Activated CD4-positive, alpha-beta T cell treated with anti-CD3 and anti-CD28 coated beads, Interleukin-2, Interleukin-6, amounts not matched to agents 100 ng/mL and 50 ng/mL, durations not matched to agents 16 hours and 8 hours (primary cell): ENCODE measurements around the gene KLHL22.
"Not testable (repeated sequence)": the region's sequence is repeated elsewhere in the genome, so short reads cannot be mapped to it uniquely, and the experiment has no call there.

Experiments
- DNase-seq: peaks from one replicate; pipeline ENCODE4 v3.0.0-alpha.2; 2020

The KLHL22 gene

GRCh38 chr22:20499769-20500168, 4.2 kb upstream of the KLHL22 start:
- DNase-seq = no peak

GRCh38 chr22:20498913-20499312, 3.3 kb upstream of the KLHL22 start:
- DNase-seq = no peak

- no peak for DNase-seq
Observed at GRCh38 chr22:20497426-20497825, 1.8 kb upstream of the KLHL22 start.

DNA sequence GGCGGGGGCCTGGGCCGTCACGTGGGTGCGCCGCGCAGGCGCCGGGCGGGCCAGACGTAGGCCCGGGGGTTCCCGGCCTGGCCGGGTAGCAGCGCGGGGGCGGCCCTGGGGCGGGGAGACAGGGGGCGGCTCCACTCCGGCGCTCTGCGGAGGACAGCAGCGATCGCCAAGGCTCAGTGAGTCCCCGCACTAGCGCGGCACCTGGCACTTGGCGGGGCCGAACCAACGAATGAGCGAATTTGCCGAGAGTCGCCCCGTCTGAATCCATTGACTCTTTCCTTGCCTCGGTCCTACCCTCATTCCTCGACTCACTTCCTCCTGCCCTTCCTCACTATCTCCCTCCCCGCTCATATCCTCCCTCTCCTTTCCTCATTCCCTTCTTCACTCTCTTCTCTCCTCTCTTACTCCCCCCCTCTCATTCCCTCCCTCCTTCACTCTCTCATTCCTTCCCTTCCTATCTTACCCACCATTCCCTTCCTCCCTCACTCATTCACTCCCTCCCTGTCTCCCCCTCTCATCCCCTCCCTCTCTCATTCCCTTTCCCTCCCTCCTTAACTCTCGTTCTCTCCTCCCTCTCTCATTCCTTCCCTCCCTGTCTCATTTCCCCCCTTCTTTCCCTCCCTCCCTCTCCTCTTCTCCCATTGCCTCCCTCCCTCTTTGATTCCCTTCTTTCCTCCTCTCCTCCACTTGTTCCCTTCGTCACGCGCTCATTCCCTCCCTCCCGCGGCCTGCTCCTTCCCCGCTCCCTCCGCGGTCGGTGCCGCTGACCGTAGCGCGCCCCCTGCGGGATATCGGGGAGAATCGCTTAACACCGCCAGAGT, 476 bp upstream of the KLHL22 start:
- peak; percentile 94 for DNase-seq

DNA sequence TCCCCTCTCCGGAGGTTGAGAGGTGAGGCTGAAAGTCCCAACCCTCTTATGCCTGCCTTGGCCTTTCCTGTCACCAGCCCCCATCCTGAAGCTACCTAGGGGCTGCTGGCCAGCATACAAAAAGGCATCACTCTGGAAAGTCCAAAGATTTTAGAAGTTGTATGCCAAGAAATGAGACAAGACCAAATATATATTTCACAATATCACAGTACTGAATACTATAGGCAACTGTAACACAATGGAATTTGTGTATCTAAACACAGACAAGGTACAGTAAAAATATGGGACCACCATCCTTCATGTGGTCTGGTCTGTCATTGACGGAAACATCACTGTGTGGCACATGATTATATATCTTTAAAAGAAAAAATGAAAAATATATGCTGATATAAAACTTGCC, 4.2 kb downstream of the KLHL22 start:
- DNase-seq = no peak

DNA sequence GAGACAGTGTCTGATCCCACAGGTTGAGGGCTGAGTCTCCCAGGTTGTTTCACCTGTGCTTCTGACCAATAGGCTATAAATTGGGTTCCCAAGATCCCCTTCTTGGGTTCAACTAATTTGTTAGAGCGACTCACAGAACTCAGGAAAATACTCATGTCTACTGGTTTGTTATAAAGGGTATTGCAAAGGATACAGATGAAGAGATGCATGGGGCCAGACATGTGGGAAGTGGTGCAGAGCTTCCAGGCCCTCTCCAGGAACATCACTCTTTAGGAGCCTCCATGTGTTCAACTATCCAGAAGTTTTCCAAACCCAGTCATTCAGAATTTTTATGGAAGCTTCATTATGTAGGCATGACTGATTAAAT, 4.7 kb downstream of the KLHL22 start:
- DNase-seq = no peak

DNA sequence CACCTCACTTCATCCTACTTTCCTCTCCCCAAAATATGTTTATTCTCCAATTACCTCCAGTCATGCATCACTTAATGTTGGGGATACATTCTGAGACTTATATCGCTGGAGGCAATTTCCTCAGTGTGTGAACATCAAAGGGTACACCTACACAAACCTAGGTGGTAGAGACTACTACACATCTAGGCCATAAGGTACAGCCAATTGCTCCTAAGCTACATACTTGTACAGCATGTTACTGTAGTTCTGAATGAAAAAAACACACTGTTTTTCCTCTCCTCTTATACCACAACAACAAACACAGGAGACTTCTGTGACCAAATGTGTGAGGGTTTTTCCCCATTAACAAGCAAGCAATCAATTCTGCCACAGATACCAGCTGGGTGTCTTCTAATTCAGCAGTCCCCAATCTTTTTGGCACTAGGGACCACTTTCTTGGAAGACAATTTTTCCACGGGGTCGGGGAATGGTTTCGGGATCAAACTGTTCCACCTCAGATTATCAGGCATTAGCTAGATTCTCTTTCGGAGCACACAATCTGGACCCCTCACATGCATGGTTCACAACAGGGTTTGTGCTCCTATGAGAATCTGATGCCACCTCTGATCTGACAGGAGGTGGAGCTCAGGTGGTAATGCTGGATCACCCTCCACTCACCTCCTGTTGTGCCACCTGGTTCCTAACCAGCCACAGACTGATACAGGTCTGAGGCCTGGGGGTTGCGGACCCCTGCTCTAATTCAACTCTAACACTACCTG, 5.2 kb downstream of the KLHL22 start:
- no peak for DNase-seq

DNA sequence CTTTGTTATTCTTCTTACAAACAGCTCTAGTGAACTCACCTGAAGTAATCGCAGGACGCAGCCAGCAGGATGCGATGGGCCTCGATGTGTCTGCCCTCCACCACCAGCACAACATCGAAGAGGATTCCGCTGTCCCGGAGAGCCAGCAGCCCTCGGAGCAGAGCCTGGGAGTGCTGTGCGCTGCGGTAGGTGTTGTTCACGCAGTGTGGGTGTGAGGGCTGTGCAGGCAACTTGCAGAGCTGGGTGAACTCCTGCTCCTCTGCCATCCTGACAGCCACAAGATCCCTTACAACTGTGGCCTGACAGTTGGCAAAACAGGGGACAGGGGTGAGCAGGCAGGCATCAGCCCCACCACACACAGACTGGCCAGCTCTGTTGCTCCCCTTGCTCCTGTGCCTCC, 6.6 kb downstream of the KLHL22 start:
- DNase-seq = no peak

DNA sequence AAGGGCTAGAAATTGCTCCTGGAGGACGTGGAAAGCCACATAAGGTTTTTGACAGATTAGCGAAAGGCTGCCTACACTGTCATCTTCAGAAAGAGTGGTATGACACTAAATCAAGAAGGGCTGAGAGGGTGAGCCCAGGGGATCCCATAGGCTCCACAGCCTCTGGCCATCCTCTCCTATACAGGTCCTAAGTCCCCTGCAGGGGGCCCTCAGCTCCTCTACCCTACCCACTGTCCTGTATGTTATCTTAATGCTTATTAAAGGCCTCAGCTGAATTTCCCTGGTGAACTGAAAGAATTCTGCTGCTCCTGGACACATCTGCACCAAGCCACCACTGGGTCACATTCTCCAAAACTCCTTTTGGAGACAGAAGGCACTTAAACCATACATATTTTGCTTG, 7.9 kb downstream of the KLHL22 start:
- no peak for DNase-seq

GRCh38 chr22:20486229-20486628, 9.4 kb downstream of the KLHL22 start:
- no peak for DNase-seq

DNA sequence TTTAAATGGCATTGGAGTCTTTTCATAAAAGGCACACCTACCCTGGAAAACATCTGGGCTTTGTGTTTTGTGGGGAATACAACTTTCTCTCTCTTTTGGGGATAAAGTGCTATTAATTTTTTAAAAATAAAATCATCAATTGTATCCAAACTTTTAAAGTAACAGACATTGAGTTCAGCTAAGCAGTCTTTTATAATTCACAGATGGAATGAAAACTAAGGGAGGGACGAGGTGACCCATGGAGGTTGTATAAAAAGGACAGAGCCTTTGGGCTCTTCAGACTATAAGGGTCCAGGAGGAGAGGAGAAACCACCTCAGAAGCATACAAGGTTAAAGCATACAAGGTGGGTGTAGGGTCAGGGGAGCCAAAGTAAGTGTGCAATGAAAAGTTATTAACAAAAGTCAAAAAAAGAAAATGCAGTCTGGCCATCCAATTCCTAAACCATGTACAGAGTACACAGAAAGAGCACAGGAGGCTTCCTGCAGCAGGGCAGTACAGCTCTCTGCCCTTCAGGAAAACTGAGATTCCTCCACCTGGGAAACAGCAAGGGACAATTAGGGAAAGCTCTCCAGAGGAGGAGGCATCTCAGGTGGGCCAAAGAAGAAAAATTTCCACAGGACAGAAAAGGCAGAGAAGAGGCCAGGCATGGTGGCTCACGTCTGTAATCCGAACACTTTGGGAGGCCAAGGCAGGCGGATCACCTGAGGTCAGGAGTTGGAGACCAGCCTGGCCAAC, 10.5 kb downstream of the KLHL22 start:
- DNase-seq = no peak

- no peak for DNase-seq
Observed at GRCh38 chr22:20483771-20484170, 11.8 kb downstream of the KLHL22 start.

- DNase-seq = not testable (repeated sequence)
Observed at GRCh38 chr22:20483143-20483506, 12.5 kb downstream of the KLHL22 start.

GRCh38 chr22:20479612-20480196, 15.9 kb downstream of the KLHL22 start:
- no peak for DNase-seq

DNA sequence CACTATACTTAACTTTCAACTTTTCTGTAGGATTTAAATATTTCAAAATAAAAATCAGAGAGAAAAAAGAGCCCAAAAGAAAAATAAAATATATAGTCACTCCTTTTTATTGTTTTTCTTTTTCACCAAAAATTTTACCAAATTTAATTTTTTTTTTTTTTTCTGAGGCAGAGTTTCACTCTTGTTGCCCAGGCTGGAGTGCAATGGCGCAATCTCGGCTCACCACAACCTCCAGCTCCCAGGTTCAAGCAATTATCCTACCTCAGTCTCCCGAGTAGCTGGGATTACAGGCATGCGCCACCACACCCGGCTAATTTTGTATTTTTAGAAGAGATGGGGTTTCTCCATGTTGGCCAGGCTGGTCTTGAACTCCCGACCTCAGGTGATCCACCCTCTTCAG, 17.5 kb downstream of the KLHL22 start:
- DNase-seq = not testable (repeated sequence)

- DNase-seq = not testable (repeated sequence)
Observed at GRCh38 chr22:20475569-20475968, 20.0 kb downstream of the KLHL22 start.

DNA sequence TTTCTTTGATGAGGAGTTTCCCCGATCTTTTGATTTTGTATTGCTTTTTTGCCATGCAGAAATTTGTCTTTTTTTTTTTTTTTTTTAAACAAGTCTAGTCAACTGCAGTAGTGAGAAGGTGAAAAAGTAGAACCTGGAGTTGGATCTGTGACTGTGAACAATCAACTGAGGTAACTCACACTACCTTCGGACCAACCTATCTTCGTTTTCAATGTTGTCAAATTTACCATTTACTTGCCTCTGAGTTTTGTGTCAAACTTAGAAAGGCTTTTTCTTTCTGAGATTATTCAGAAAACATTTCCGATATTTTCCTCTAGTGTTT, 20.5 kb downstream of the KLHL22 start:
- no peak for DNase-seq

DNA sequence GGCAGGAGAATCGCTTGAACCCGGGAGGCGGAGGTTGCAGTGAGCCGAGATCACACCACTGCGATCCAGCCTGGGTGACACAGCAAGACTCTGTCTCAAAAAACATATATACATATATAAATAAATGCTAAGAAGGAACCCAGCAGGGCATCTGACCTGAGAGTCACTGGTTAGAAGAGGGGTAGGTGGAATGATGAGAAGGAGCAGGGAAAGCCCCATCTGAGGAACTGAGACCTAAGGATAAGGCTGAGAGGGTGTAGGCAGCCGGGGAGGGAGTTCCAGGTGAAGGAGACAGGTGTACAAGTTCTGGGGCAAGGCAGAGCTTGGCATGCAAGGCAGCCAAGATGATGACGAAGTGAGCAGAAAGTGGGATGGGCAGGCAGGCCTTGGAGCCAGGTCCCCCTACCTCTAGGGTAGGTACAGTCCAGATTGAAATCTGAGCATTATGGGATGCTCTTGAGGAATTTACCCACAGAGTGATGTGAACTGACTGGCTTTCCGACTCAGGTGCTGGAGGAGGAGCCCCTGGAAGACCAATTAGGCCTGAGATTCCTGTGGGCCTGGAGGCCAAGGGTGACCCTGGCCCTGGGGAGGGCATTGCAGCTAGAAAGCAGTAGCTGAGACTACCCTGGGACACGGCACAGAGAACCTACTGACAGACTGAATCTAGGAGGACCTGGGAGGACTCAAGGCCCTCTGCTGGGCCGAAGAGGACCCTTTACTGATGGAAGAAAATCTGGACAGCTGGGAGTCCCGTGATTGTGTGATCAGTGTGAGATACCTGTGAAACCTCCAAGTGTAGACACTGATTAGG, 22.8 kb downstream of the KLHL22 start:
- no peak for DNase-seq

DNA sequence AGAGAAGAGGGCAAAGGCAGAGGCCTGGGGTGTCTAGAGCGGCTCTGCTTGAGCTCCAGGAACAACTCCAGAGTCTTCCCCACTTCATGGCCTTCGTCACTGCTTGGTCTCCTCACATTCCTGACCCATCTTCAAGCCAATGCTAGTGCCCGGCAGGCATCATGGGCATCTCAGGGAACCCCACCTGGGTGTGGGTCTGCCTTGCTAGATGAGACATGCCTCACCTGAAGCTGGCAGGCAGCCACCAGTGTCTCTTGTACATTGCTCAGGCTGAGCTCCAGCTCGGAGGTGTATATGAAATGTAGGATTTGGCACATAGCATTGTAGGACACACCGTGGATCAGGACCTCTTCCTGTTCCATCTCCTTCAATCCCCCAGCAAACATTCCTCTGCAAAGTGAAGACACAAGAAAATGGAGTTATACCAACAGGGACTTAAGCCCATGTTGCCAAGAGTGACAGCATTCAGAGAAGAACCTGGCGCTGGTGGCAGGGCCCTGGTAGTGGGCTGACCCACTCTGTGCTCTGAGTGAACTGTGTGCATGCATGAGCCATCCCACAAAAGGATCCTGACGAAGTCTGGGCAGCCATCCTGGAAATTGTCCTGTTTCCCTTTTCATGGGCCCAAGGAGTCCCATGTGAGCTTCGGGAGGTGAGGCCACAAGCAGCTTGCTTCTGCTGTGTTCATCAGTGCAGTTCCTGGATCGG, 24.3 kb downstream of the KLHL22 start:
- DNase-seq = no peak

GRCh38 chr22:20470525-20470924, 25.1 kb downstream of the KLHL22 start:
- not testable (repeated sequence) for DNase-seq

DNA sequence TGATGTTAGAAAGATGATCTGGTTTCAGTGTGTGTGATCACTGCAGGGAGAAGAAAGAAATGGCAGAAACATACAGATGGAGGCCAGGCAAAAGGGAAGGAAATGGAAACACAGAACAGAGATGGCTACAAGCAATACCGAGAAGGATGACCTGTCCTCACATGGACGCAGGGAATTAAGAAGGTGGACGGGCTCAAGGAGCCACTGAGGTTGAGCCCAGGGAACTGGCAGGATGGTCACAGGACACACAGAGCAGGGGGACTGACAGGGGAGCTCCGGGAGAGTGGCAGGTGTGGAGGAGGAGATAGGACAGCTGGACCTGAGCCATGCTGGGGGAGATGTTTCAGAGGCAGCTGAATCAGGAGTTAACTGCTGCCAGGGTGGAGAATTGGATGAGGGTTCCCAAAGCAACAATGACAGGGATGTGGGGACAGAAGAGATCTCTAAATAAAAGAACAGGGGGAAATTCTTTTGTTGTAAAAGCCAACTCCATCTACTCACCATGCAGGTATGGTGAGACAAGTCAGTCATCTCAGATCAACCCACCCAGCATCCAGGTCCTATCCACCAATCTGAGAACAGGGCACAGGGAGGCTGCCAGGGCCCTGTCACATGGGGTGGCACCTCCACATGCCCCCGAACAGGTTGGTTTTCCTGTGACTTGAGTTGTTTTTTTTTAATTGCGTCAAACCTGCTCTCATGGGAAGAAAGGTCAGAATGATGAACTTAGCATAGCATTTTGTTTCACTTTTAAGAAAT, 26.3 kb downstream of the KLHL22 start:
- DNase-seq = no peak
